HCT116 (cell line): ENCODE results near the gene RPRD1B. TPM values are rescaled to one million over a fixed set of nuclear protein-coding genes. Genes with fewer than 3 reads are reported as not detected.
A peak's percentile ranks its signal among the peaks of the same experiment; 100 is the strongest.

Experiments used
- ATAC-seq: fragments of 200-7000 bp; cut with Tn5 transposase; 2 replicates; pipeline ENCODE4 v1.9.1; 2020; ENCODE audit warnings: mild to moderate bottlenecking, moderate library complexity
- BruUV-seq: library from RNA; stranded (reverse); fragments of 400-500 nt; replicated peaks from 2 replicates; lab custom pipeline; 2021; lab: Mats Ljungman, UMichigan
- CTCF ChIA-PET: fragments of 300-600 bp; sonication (Branson Sonifier 250); formaldehyde crosslinking; loops from one replicate; lab custom pipeline; 2021; ENCODE audit warnings: antibody characterized with exemption; lab: Charles Lee
- POLR2A ChIA-PET: fragments of 300-600, 350-600 bp; sonication (Branson Sonifier 250); formaldehyde crosslinking; loops from one replicate; lab custom pipeline; 2021; ENCODE audit warnings: antibody characterized with exemption; lab: Charles Lee
- RAD21 ChIA-PET, 2 experiments: fragments of 300-600 bp; sonication (Branson Sonifier 250); formaldehyde crosslinking; loops; one replicate each; lab custom pipeline; 2023; ENCODE audit warnings: low total read pairs in 2 of 2; ENCODE audit not compliant: uncharacterized antibody in 2 of 2, unreplicated experiment in 2 of 2, low non-redundant PET in 1 of 2; lab: Charles Lee
- DNase-seq: peaks from one replicate; pipeline ENCODE4 v3.0.0-alpha.2; 2010; ENCODE audit warnings: low read depth, low spot score
- H2AFZ ChIP-seq: fragments of 200-600 bp; shearing (Covaris generic), sonication (generic); 2 replicates; pipeline ENCODE4 v1.6.1; 2017; ENCODE audit warnings: low read depth, mixed run types, mixed read lengths, antibody characterized with exemption, low read length; ENCODE audit not compliant: poor library complexity, severe bottlenecking
- H3K27ac ChIP-seq: 2 replicates; pipeline ENCODE4 v1.5.1; 2012; ENCODE audit warnings: low read depth, low read length
- H3K27me3 ChIP-seq: fragments of 200-600 bp; sonication (generic); 2 replicates; pipeline ENCODE4 v1.6.1; 2016; ENCODE audit warnings: mixed run types, low read length, mixed read lengths; ENCODE audit not compliant: insufficient read depth
- H3K36me3 ChIP-seq, 2 experiments: fragments of 200-500 bp in 1 of 2; fragments of 200-600 bp in 1 of 2; sonication (Bioruptor generic) in 1 of 2; sonication (generic) in 1 of 2; 2 replicates each; pipeline versions ENCODE4 v1.5.1 to v1.6.1; 2014 to 2016; ENCODE audit warnings: low read length in 2 of 2, inconsistent platforms in 1 of 2, mixed read lengths in 1 of 2, mixed run types in 1 of 2; ENCODE audit not compliant: insufficient read depth in 2 of 2, control insufficient read depth in 1 of 2
- H3K4me1 ChIP-seq, 2 experiments: fragments of 200-600 bp in 1 of 2; sonication (generic) in 1 of 2; 2 replicates each; pipeline versions ENCODE4 v1.5.1 to v1.6.1; 2012 to 2017; ENCODE audit warnings: low read length in 2 of 2, inconsistent platforms in 1 of 2, mild to moderate bottlenecking in 1 of 2, mixed read lengths in 1 of 2, mixed run types in 1 of 2, moderate library complexity in 1 of 2; ENCODE audit not compliant: insufficient read depth in 2 of 2, control insufficient read depth in 1 of 2
- H3K4me2 ChIP-seq: fragments of 200-600 bp; sonication (generic); 2 replicates; pipeline ENCODE4 v1.6.1; 2017; ENCODE audit warnings: mixed run types, low read length, mixed read lengths
- H3K4me3 ChIP-seq, 2 experiments: fragments of 200-600 bp in 1 of 2; sonication (generic) in 1 of 2; replicated peaks in 1 of 2; 2 replicates each; pipeline ENCODE4 v1.5.1; 2011 to 2016; ENCODE audit warnings: low read length in 2 of 2, control low read depth in 1 of 2, low read depth in 1 of 2, mild to moderate bottlenecking in 1 of 2, mixed read lengths in 1 of 2, mixed run types in 1 of 2
- H3K79me2 ChIP-seq: fragments of 200-600 bp; sonication (generic); 2 replicates; pipeline ENCODE4 v1.6.1; 2017; ENCODE audit warnings: mild to moderate bottlenecking, mixed run types, low read length, moderate library complexity, mixed read lengths; ENCODE audit not compliant: insufficient read depth
- H3K9ac ChIP-seq: fragments of 200-600 bp; sonication (generic); 2 replicates; pipeline ENCODE4 v1.6.1; 2016; ENCODE audit warnings: low read length, mixed read lengths
- H3K9me2 ChIP-seq: fragments of 200-600 bp; sonication (generic), shearing (Covaris generic); 2 replicates; pipeline ENCODE4 v1.6.1; 2017; ENCODE audit warnings: mixed run types, mild to moderate bottlenecking, moderate library complexity; ENCODE audit not compliant: insufficient read depth
- H3K9me3 ChIP-seq, 2 experiments: fragments of 200-500 bp in 1 of 2; fragments of 200-600 bp in 1 of 2; sonication (Bioruptor generic) in 1 of 2; sonication (generic) in 1 of 2; 2 replicates each; pipeline ENCODE4 v1.6.1; 2014 to 2017; ENCODE audit warnings: low read length in 2 of 2, mixed read lengths in 2 of 2, inconsistent platforms in 1 of 2, low read depth in 1 of 2, mild to moderate bottlenecking in 1 of 2, mixed run types in 1 of 2, moderate library complexity in 1 of 2; ENCODE audit not compliant: control insufficient read depth in 1 of 2, insufficient read depth in 1 of 2
- H4K20me1 ChIP-seq: fragments of 200-600 bp; sonication (generic), shearing (Covaris generic); 2 replicates; pipeline ENCODE4 v1.6.1; 2017; ENCODE audit warnings: mixed run types, mild to moderate bottlenecking, moderate library complexity; ENCODE audit not compliant: insufficient read depth
- ATF3 ChIP-seq: IDR thresholded peaks from 2 replicates; pipeline ENCODE4 v1.6.1; 2012
- CTCF ChIP-seq, 3 experiments: fragments of 200-600 bp in 1 of 3; sonication (generic) in 1 of 3; IDR thresholded peaks in 2 of 3; conservative IDR thresholded peaks in 1 of 3; 2 replicates each; pipeline ENCODE4 v1.5.1; 2012 to 2017; ENCODE audit warnings: low read depth in 2 of 3, low read length in 2 of 3, antibody characterized with exemption in 1 of 3, borderline replicate concordance in 1 of 3, control low read depth in 1 of 3, mild to moderate bottlenecking in 1 of 3, mixed read lengths in 1 of 3, mixed run types in 1 of 3, moderate library complexity in 1 of 3; ENCODE audit not compliant: insufficient read depth in 1 of 3
- EGR1 ChIP-seq: IDR thresholded peaks from 2 replicates; pipeline ENCODE4 v1.6.1; 2012; ENCODE audit warnings: low read depth
- MAX ChIP-seq: IDR thresholded peaks from 2 replicates; pipeline ENCODE4 v1.6.1; 2012
- POLR2AphosphoS5 ChIP-seq: IDR thresholded peaks from 2 replicates; pipeline ENCODE4 v1.6.1; 2011; ENCODE audit warnings: mild to moderate bottlenecking, low read depth, low read length, moderate library complexity
- RAD21 ChIP-seq: IDR thresholded peaks from 2 replicates; pipeline ENCODE4 v1.6.1; 2012; ENCODE audit warnings: low read depth, mild to moderate bottlenecking
- REST ChIP-seq: IDR thresholded peaks from 2 replicates; pipeline ENCODE4 v1.6.1; 2012; ENCODE audit warnings: low read depth
- TCF7L2 ChIP-seq: IDR thresholded peaks from 2 replicates; pipeline ENCODE4 v1.7.0; 2011; ENCODE audit warnings: borderline replicate concordance, inconsistent platforms; ENCODE audit not compliant: insufficient read depth, insufficient read length; ENCODE audit errors: extremely low read depth
- intact Hi-C: fragments of 100-400 bp; cut with micrococcal nuclease; formaldehyde crosslinking; loops from 2 replicates; pipeline ENCODE4 v1.10.0; 2022
- total RNA-seq: library from RNA; stranded (reverse); gene quantifications from one replicate; pipeline ENCODE4 v1.2.1, GENCODE V29; 2021; ENCODE audit not compliant: unreplicated experiment

The RPRD1B gene
- total RNA-seq, 1 experiment from 2014 or later, result 30.7 TPM

- H3K9me2 ChIP-seq, result no peaks in the 10 kb centered on the region
- POLR2A ChIA-PET, result interaction anchor here (1.0 kb wide), 1 partner anchor 163 kb away, joined by 4 read pairs; no protein-coding TSS in a partner anchor
- no peaks in the 10 kb centered on the region for H3K27me3 ChIP-seq
- H4K20me1 ChIP-seq, result no peaks in the 10 kb centered on the region
- peak; percentile 83 for TF ChIP-seq RAD21
- TF ChIP-seq ATF3, result no peak
- TF ChIP-seq POLR2AphosphoS5, result no peak
- TF ChIP-seq CTCF (IDR thresholded peaks at IDR 0.05 in 2 of 3, conservative IDR thresholded peaks at IDR 0.05 in 1 of 3; ENCODE audit: borderline replicate concordance in 1 of 3, insufficient read depth in 1 of 3, low read depth in 2 of 3, low read length in 2 of 3), result peak; percentile 82 to 93 (median 89)
- H3K4me3 ChIP-seq, result no peak overlapping the region
- intact Hi-C loops, result loop anchor here (1.0 to 5.0 kb wide), 5 partner anchors 108 to 350 kb away; partner anchors contain the start of gene TGM2
- ATAC-seq, result peak; percentile 99
- no peaks in the 10 kb centered on the region for H3K4me1 ChIP-seq
- no peaks in the 10 kb centered on the region for H3K9me3 ChIP-seq
- peaks cover 28 to 32% of the 10 kb centered on the region in 2 experiments; a peak in 3 of 4 replicates for H3K36me3 ChIP-seq
- no peak overlapping the region for H3K4me2 ChIP-seq
- H3K27ac ChIP-seq, result no peak overlapping the region
- RAD21 ChIA-PET, result interaction anchor here (0.5 to 1.3 kb wide), 9 partner anchors 116 to 351 kb away, joined by 3 to 9 read pairs (median 4); no protein-coding TSS in a partner anchor
- no peak overlapping the region for H3K9ac ChIP-seq
- CTCF ChIA-PET, result interaction anchor here (0.6 to 2.8 kb wide), 18 partner anchors 9 to 493 kb away, joined by 3 to 53 read pairs (median 5); no protein-coding TSS in a partner anchor
- DNase-seq, result peak; percentile 58
- BruUV-seq, result no TSS peak
- peaks cover 36% of the 10 kb centered on the region for H3K79me2 ChIP-seq
- no peak overlapping the region for H2AFZ ChIP-seq
These were observed 23.9 kb downstream of the RPRD1B start for GRCh38 chr20:38057351-38057972.

- no peak overlapping the region for H3K4me2 ChIP-seq
- ChIA-PET CTCF (interaction anchor here (1.9 kb wide), 1 partner anchor 161 kb away, joined by 10 read pairs; no protein-coding TSS in a partner anchor), POLR2A (no interaction called here), RAD21 (no interaction called here)
- no peaks in the 10 kb centered on the region for H3K9me3 ChIP-seq
- H3K79me2 ChIP-seq, result peaks cover 12% of the 10 kb centered on the region; the same call in 1 of the 2 replicates
- H3K9me2 ChIP-seq, result no peaks in the 10 kb centered on the region
- peaks cover 36 to 42% of the 10 kb centered on the region in 2 experiments for H3K36me3 ChIP-seq
- no peak overlapping the region for H3K4me3 ChIP-seq
- BruUV-seq, result no TSS peak
- intact Hi-C loops, result loop anchor here (5.0 kb wide), 2 partner anchors 247 to 347 kb away; no protein-coding TSS in a partner anchor
- H3K9ac ChIP-seq, result no peak overlapping the region
- no peaks in the 10 kb centered on the region for H3K4me1 ChIP-seq
- H4K20me1 ChIP-seq, result no peaks in the 10 kb centered on the region
- no peaks in the 10 kb centered on the region for H3K27me3 ChIP-seq
- TF ChIP-seq TCF7L2 (no peak), EGR1 (no peak), MAX (no peak), POLR2AphosphoS5 (no peak), REST (no peak), ATF3 (no peak), RAD21 (no peak)
- DNase-seq (no peak), ATAC-seq (no peak)
- H2AFZ ChIP-seq, result no peak overlapping the region
- no peak overlapping the region for H3K27ac ChIP-seq
These were observed 26.3 kb downstream of the RPRD1B start for GRCh38 chr20:38059832-38060231.
